Astrocyte of the spinal cord (primary cell): ENCODE measurements around the gene EFHD1.

Source experiments
- DNase-seq: peaks from one replicate; pipeline ENCODE4 v3.0.0; 2011; ENCODE audit warnings: low read depth, low spot score
- H3K4me3 ChIP-seq: 2 replicates; pipeline ENCODE4 v1.5.1; 2011; ENCODE audit warnings: low read depth, mild to moderate bottlenecking, low read length, moderate library complexity
- CTCF ChIP-seq: IDR thresholded peaks from 2 replicates; pipeline ENCODE4 v1.5.1; 2012; ENCODE audit warnings: low read depth, mild to moderate bottlenecking, low read length, inconsistent platforms
- in situ Hi-C: cut with HindIII; loops from 2 replicates; pipeline ENCODE4 v1.10.0; 2017; ENCODE audit warnings: low sequenced_read_pairs

EFHD1 gene

GRCh38 chr2:232592772-232593395 is 40.5 kb upstream of the EFHD1 start:
- peak; percentile 90 for DNase-seq
- in situ Hi-C loops, result no loop called here
- no peak overlapping the region for H3K4me3 ChIP-seq
- TF ChIP-seq CTCF, result peak; percentile 27

- in situ Hi-C loops, result no loop called here
- H3K4me3 ChIP-seq, result no peak overlapping the region
- no peak for DNase-seq
- TF ChIP-seq CTCF, result no peak
These were observed 39.4 kb upstream of the EFHD1 start for GRCh38 chr2:232593982-232594381.

GRCh38 chr2:232597362-232598079 is 35.9 kb upstream of the EFHD1 start:
- in situ Hi-C loops, result no loop called here
- no peak overlapping the region for H3K4me3 ChIP-seq
- no peak for DNase-seq
- TF ChIP-seq CTCF, result no peak

GRCh38 chr2:232598293-232598692 is 35.1 kb upstream of the EFHD1 start:
- no peak for TF ChIP-seq CTCF
- DNase-seq, result no peak
- no peak overlapping the region for H3K4me3 ChIP-seq
- in situ Hi-C loops, result no loop called here

GRCh38 chr2:232600053-232600773 is 33.2 kb upstream of the EFHD1 start:
- no peak for TF ChIP-seq CTCF
- in situ Hi-C loops, result no loop called here
- no peak for DNase-seq
- no peak overlapping the region for H3K4me3 ChIP-seq

- in situ Hi-C loops, result no loop called here
- TF ChIP-seq CTCF, result no peak
- DNase-seq, result no peak
- H3K4me3 ChIP-seq, result no peak overlapping the region
These were observed 30.1 kb upstream of the EFHD1 start for GRCh38 chr2:232603283-232603682.
